IPS-11a (cell line): ENCODE measurements around the gene KCNIP1.
"Not testable (repeated sequence)": the region's sequence is repeated elsewhere in the genome, so short reads cannot be mapped to it uniquely, and the experiment has no call there.

Source experiments
- H3K4me3 ChIP-seq: one replicate; pipeline ENCODE4 v1.5.1; 2013; ENCODE audit warnings: low read depth, low read length, control low read depth

Gene KCNIP1

GRCh38 chr5:170534941-170535340 lies 31.1 kb downstream of the KCNIP1 start:
- no peak overlapping the region for H3K4me3 ChIP-seq

- no peak overlapping the region for H3K4me3 ChIP-seq
Observed at GRCh38 chr5:170536525-170536924, 32.7 kb downstream of the KCNIP1 start.

- no peak overlapping the region for H3K4me3 ChIP-seq
Observed at GRCh38 chr5:170537451-170538095, 33.8 kb downstream of the KCNIP1 start.

- no peak overlapping the region for H3K4me3 ChIP-seq
Observed at GRCh38 chr5:170538096-170538465, 34.3 kb downstream of the KCNIP1 start.

GRCh38 chr5:170538696-170539586 lies 35.1 kb downstream of the KCNIP1 start:
- no peak overlapping the region for H3K4me3 ChIP-seq

GRCh38 chr5:170540271-170540670 lies 36.5 kb downstream of the KCNIP1 start:
- no peak overlapping the region for H3K4me3 ChIP-seq

- no peak overlapping the region for H3K4me3 ChIP-seq
Observed at GRCh38 chr5:170541146-170541769, 37.4 kb downstream of the KCNIP1 start.

- no peak overlapping the region for H3K4me3 ChIP-seq
Observed at GRCh38 chr5:170542691-170543293, 39.0 kb downstream of the KCNIP1 start.

- H3K4me3 ChIP-seq, result no peak overlapping the region
Observed at GRCh38 chr5:170545313-170545712, 41.5 kb downstream of the KCNIP1 start.

GRCh38 chr5:170545811-170546210 lies 42.0 kb downstream of the KCNIP1 start:
- no peak overlapping the region for H3K4me3 ChIP-seq

- no peak overlapping the region for H3K4me3 ChIP-seq
Observed at GRCh38 chr5:170546282-170546681, 42.5 kb downstream of the KCNIP1 start.

GRCh38 chr5:170550382-170550781 lies 46.6 kb downstream of the KCNIP1 start:
- H3K4me3 ChIP-seq, result not testable (repeated sequence)

- H3K4me3 ChIP-seq, result no peak overlapping the region
Observed at GRCh38 chr5:170551076-170551475, 47.3 kb downstream of the KCNIP1 start.

GRCh38 chr5:170551622-170552021 lies 47.8 kb downstream of the KCNIP1 start:
- H3K4me3 ChIP-seq, result no peak overlapping the region

- H3K4me3 ChIP-seq, result no peak overlapping the region
Observed at GRCh38 chr5:170552621-170553115, 48.8 kb downstream of the KCNIP1 start.

- H3K4me3 ChIP-seq, result no peak overlapping the region
Observed at GRCh38 chr5:170553218-170553617, 49.4 kb downstream of the KCNIP1 start.

- H3K4me3 ChIP-seq, result no peak overlapping the region
Observed at GRCh38 chr5:170554521-170555267, 50.9 kb downstream of the KCNIP1 start.

GRCh38 chr5:170557314-170557713 lies 53.5 kb downstream of the KCNIP1 start:
- no peak overlapping the region for H3K4me3 ChIP-seq

- H3K4me3 ChIP-seq, result no peak overlapping the region
Observed at GRCh38 chr5:170559296-170559695, 55.5 kb downstream of the KCNIP1 start.

- H3K4me3 ChIP-seq, result no peak overlapping the region
Observed at GRCh38 chr5:170560938-170561337, 57.1 kb downstream of the KCNIP1 start.
